Left forelimb (tissue), 1 donor: ENCODE results near the gene LRRC14B.
"Not testable (repeated sequence)": the region's sequence is repeated elsewhere in the genome, so short reads cannot be mapped to it uniquely, and the experiment has no call there.

Experiments used
- DNase-seq: peaks from one replicate; pipeline ENCODE4 v3.0.0-alpha.2; 2018; ENCODE audit warnings: low spot score

The LRRC14B gene

GRCh38 chr5:192691-192969 lies 1.3 kb downstream of the LRRC14B start:
- DNase-seq, result no peak

DNA sequence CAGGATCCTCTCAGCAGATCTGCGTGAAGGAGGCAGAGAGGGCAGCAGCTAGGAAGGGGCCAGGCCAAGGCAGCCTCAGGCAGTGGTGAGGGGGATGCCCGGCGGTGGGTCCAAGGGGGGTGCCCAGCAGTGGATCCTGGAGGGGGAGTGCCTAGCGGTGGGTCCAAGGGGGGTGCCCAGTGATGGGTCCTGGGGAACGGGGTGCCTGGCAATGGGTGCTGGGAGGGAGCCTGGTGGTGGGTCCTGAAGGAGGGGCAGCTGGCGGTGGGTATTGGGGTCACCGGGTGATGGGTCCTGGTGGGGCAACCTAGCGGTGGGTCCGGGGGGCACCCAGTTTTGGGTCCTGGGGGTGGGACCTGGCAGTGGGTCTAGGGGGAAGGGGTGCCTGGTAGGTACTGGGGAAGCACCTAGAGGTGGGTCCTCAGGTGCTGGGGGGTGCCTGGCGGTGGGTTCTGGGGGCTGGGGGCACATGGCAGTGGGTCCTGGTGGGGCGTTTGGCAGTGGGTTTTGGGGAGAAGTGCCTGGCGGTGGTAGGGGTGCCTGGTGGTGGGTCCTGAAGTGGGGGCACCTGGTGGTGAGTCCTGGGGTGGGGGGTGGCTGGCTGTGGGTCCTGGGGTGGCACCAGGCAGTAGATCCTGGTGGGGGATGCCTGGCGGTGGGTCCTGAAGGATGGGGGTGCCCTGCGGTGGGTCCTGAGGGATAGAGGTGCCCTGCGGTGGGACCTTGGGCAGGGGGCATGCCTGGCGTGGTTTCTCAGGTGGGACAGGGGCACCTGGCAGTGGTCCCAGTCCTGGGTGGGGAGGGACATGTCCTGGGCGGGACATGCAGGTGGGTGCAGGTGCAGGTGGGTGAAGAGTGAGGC lies 1.9 kb downstream of the LRRC14B start:
- no peak for DNase-seq

GRCh38 chr5:194102-194501 lies 2.8 kb downstream of the LRRC14B start:
- no peak for DNase-seq

DNA sequence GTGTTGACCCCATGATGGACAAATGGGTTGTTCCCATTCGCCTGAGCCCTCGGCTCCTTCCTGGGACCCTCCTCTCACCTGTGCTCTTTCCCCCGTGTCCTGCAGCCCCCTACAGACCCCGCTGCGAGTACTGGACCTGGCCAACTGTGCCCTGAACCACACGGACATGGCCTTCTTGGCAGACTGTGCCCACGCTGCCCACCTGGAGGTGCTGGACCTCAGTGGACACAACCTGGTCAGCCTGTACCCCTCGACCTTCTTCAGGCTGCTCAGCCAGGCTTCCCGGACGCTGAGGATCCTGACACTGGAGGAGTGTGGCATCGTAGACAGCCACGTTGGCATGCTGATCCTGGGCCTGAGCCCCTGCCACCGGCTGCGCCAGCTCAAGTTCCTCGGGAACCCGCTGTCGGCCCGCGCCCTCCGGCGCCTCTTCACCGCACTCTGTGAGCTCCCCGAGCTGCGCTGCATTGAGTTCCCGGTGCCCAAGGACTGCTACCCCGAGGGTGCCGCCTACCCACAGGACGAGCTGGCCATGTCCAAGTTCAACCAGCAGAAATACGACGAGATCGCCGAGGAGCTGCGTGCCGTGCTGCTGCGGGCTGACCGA lies 3.4 kb downstream of the LRRC14B start:
- no peak for DNase-seq

GRCh38 chr5:195401-196160 lies 4.3 kb downstream of the LRRC14B start:
- no peak for DNase-seq

- DNase-seq, result no peak
Measured at GRCh38 chr5:196350-196749, 5.1 kb downstream of the LRRC14B start.

GRCh38 chr5:197031-197430 lies 5.7 kb downstream of the LRRC14B start:
- DNase-seq, result not testable (repeated sequence)

DNA sequence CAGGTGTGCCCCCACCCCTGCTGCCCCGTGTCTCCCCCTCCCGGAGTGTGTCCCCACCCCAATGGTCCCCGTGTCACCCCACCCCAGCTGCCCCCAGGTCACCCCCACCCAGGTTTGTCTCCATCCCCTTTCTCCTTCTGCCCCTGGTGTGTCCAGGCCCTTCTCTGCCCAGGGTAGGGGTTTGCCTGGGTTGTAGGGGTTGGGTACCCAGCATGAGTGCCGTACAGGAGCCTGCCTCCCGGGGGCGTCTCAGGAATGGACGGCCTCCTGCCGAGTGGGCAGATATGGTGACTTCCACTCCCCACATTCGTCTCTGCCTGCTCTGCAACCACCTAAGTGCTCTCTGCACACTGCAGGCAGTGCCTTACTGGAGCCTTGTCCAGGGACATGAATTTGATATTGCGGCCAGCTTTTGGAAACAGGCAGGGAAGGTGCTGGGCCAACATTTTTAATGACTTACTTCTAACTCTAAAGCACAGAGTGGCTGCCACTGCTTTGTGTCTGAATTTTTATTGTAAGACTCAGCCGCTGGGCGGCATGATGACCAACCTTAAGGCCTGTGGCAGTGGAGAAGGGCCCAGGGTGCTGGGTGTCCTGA lies 6.7 kb downstream of the LRRC14B start:
- peak; percentile 50 for DNase-seq

- peak; percentile 59 for DNase-seq
Measured at GRCh38 chr5:198516-199196, 7.4 kb downstream of the LRRC14B start.

GRCh38 chr5:199197-199949 lies 8.1 kb downstream of the LRRC14B start:
- DNase-seq, result peak; percentile 56

DNA sequence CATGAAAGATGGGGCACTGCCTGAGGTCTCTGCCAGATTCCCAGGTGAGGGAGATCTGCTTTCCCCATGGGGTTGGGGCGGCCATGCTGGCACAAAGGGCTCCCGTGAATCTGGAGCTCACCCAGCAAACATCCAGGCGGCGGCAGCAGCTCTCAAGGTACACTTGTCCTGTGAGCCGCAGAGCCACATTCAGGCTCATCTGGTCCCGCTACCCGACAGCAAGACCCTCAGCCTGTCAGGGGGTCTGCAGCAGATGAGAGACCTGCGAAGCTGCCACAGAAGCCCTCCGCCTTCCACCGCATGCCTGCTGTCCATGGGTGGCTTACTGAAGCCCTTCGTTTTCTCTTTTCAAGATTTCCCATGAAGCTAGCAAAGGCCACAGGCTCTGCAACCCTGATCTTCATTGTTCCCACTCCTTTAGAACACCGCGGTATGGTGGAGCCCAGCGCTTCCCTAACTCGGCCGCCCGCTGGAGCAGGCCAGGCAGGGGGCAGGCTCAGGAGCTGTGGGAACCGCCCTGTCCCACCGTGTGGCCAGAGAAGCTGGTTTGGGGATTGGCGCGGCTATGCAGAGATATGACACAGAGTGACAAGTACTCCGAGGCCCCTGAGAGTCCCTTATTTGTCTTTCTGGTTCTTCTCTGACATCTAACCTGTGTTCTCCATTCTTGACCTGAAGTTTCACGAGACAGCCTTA lies 8.8 kb downstream of the LRRC14B start:
- peak; percentile 33 for DNase-seq

- peak; percentile 12 for DNase-seq
Measured at GRCh38 chr5:200985-201384, 9.7 kb downstream of the LRRC14B start.

DNA sequence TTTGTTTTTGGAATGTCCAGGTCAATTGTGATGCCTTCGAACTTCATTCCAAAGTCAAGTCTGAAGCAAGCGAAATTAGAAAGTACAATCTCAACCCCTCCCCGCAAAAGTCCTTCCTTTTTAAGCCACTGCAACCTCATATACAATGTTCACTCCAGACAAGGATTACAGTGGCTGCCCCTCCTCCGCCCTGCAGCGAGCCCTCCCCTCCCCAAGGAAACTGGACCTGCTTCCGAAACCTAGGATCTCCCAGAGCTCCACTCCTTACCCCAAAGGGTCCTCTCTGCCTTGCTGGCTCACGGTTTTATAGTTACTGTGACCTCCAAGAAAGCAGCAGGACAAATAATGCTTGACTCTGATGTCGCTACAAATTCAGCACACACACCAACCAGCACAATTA lies 10.4 kb downstream of the LRRC14B start:
- DNase-seq, result no peak

- DNase-seq, result peak; percentile 53
Measured at GRCh38 chr5:203246-203930, 12.1 kb downstream of the LRRC14B start.

DNA sequence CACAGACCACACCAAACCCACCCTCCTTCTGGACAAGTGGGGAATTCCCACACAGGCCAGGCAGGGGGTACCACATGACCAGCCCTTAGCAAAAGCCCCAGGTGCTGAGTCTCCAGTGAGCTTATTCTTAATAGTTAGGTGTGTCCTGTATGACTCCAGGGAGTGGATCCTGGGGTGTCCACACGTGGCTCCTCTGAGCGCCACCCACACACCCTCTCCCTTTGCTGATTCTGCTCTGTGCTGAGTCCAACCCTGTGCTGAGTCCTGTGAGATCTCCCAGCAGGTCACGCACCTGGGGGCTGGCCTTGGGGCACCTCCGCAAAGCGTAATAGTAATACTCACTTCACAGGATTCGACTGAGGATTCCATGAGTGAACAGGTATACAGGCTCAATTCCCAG lies 12.7 kb downstream of the LRRC14B start:
- peak; percentile 53 for DNase-seq

DNA sequence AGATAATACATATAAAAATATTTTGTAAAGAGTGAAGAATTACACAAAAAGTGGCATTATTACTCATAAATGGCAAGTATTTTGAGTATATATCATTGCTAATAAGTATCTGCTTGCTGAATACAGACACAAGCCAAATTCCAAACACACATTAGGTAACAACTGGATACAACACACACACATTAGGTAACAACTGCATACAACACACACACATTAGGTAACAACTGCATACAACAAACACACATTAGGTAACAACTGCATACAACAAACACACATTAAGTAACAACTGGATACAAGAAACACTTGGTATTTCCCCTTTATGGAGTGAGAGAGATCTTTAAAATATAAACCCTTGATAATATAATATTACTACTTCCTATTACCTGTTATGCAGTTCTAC lies 13.2 kb downstream of the LRRC14B start:
- no peak for DNase-seq

DNA sequence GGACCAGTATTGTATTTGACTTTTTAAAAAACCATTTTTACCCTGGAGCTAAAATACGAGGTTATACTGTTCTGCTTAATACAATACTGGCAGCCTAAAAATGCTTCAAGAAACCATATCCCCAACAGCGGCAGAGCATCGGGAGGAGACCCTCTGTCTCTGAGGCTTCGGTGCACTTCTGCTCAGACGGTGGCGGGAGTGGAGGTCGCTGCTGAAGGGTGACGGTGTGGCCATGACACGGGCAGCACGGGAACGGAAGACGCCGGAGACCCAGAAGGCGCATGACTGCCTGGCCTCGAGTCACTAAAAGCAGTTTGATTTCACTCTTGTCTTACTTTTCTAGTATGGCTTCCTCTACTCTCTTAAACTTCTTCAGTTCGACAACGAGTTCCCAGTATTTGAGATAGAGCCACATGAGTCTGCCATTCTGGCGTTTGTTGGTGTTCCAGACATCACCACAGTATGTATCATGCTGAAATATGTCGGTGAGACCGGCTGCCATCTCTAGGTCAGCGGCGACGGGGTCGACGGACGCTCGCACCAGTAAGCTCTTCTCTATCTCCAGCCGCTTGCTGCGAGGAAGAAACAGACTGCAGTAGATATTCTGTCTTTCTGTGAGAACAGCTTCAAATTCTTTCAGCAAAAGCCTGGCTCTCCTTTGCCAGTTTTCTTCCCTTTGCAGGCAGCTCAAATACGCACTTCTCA lies 13.8 kb downstream of the LRRC14B start:
- DNase-seq, result peak; percentile 38

DNA sequence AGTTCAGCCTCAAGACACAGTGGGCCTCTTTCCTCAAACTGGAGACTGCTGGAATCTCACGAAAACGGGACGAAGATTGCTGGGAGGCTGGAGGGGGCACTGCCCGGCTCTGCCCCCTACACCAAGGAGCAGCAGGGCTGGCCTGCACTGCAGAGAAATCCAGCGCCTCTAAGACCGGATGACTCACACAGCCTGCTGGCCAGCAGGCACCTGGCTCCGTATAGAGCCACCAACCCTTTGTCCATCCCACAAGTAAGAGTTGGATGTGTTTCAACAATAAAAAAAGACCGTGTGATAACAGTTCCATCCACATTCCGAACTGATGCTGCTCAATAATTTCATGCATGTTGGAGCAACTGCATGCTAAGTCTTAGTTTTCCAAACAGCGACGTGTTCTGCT lies 15.1 kb downstream of the LRRC14B start:
- DNase-seq, result peak; percentile 15

- DNase-seq, result peak; percentile 14
Measured at GRCh38 chr5:206927-207536, 15.7 kb downstream of the LRRC14B start.
